ENCODE measurements around the gene SLC24A4. TPM values are rescaled to one million over a fixed set of nuclear protein-coding genes. Genes with fewer than 3 reads are reported as not detected.
A peak's percentile ranks its signal among the peaks of the same experiment; 100 is the strongest.

The SLC24A4 gene
- total and polyA plus RNA-seq, 4 donors = 0.47 to 2.4 (median 1.0) TPM

- Histone ChIP-seq H3K9me3 (ENCODE audit: control insufficient read depth in 4 of 4, insufficient read depth in 3 of 4, low read length in 3 of 4) (peaks cover 0 to 11% (median 0%) of the 10 kb centered on the region in 4 donors), H3K4me3 (no peak overlapping the region), H3K36me3 (ENCODE audit: control insufficient read depth in 4 of 4, insufficient read depth in 4 of 4, low read length in 4 of 4) (no peaks in the 10 kb centered on the region), H3K27me3 (ENCODE audit: control insufficient read depth in 3 of 3, insufficient read depth in 3 of 3, low read length in 2 of 3) (no peaks in the 10 kb centered on the region), H3K27ac (ENCODE audit: low read depth in 1 of 2, low read length in 1 of 2) (no peak overlapping the region), H3K9ac (ENCODE audit: insufficient read depth in 1 of 2, low read length in 2 of 2) (no peak overlapping the region), H3K4me1 (ENCODE audit: control insufficient read depth in 5 of 5, insufficient read depth in 5 of 5, low read length in 5 of 5) (peaks cover 0 to 6% (median 3%) of the 10 kb centered on the region in 5 donors)
- TF ChIP-seq CTCF (IDR thresholded peaks at IDR 0.05; ENCODE audit: control extremely low read depth, extremely low read depth) = no peak
- WGBS, 2 donors = 68 to 71% methylated on average over 1 of the region's 1 CpG
- no peak for DNase-seq
- ATAC-seq (ENCODE audit: insufficient read depth, low FRiP score) = no peak
Observed at GRCh38 chr14:92404421-92404820, 81.5 kb downstream of the SLC24A4 start.

DNA sequence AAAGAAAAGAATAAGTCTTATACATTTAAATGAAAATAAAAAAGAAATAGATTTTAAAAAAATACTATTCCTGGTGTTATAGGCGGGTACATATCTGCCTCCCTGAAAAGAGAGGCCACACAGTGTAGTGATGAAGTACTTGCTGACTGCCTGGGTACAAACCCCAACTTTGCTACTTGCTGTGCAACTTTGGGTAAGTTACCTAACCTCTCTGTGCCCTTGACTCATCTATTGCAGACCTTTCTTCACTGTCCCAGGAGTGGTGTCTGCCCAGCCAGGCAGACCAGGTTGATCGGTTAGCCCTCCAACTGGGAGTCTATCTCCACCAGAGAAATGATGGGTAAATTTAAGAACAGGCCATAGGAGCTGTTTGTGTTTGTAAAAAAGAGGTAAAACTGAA, 82.0 kb downstream of the SLC24A4 start:
- 93 to 96% methylated on average over 2 of the region's 2 CpGs for WGBS, 2 donors
- H3K4me3 ChIP-seq = no peak overlapping the region
- no peak overlapping the region for H3K9ac ChIP-seq (ENCODE audit: insufficient read depth in 1 of 2, low read length in 2 of 2)
- H3K27me3 ChIP-seq (ENCODE audit: control insufficient read depth in 3 of 3, insufficient read depth in 3 of 3, low read length in 2 of 3) = no peaks in the 10 kb centered on the region
- DNase-seq = no peak
- H3K4me1 ChIP-seq (ENCODE audit: control insufficient read depth in 5 of 5, insufficient read depth in 5 of 5, low read length in 5 of 5) = peaks cover 0 to 6% (median 3%) of the 10 kb centered on the region in 5 donors
- TF ChIP-seq CTCF (IDR thresholded peaks at IDR 0.05; ENCODE audit: control extremely low read depth, extremely low read depth) = no peak
- no peak for ATAC-seq (ENCODE audit: insufficient read depth, low FRiP score)
- no peaks in the 10 kb centered on the region for H3K36me3 ChIP-seq (ENCODE audit: control insufficient read depth in 4 of 4, insufficient read depth in 4 of 4, low read length in 4 of 4)
- H3K27ac ChIP-seq (ENCODE audit: low read depth in 1 of 2, low read length in 1 of 2) = no peak overlapping the region
- H3K9me3 ChIP-seq (ENCODE audit: control insufficient read depth in 4 of 4, insufficient read depth in 3 of 4, low read length in 3 of 4) = peaks cover 0 to 11% (median 0%) of the 10 kb centered on the region in 4 donors

DNA sequence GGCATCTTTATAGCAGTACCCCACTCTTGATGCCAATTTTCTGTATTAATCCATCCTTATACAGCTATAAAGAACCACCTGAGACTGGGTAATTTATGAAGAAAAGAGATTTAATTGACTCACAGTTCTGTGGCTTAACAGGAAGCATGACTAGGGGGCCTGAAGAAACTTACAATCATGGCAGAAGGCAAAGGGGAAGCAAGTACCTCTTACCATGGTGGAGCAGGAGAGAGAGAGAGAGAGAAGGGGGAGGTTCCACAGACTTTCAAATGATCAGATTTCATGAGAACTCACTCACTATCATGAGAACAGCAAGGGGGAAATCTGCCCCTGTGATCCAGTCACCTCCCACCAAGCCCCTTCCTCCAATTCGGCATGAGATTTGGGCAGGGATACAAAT, 84.4 kb downstream of the SLC24A4 start:
- DNase-seq = no peak
- no peak overlapping the region for H3K4me3 ChIP-seq
- peaks cover 0 to 6% (median 3%) of the 10 kb centered on the region in 5 donors for H3K4me1 ChIP-seq (ENCODE audit: control insufficient read depth in 5 of 5, insufficient read depth in 5 of 5, low read length in 5 of 5)
- WGBS, 2 donors = 65 to 78% methylated on average over 1 of the region's 1 CpG
- H3K27me3 ChIP-seq (ENCODE audit: control insufficient read depth in 3 of 3, insufficient read depth in 3 of 3, low read length in 2 of 3) = no peaks in the 10 kb centered on the region
- no peak for TF ChIP-seq CTCF (IDR thresholded peaks at IDR 0.05; ENCODE audit: control extremely low read depth, extremely low read depth)
- H3K36me3 ChIP-seq (ENCODE audit: control insufficient read depth in 4 of 4, insufficient read depth in 4 of 4, low read length in 4 of 4) = no peaks in the 10 kb centered on the region
- ATAC-seq (ENCODE audit: insufficient read depth, low FRiP score) = no peak
- peak overlapping the region in 1 of 2 donors; percentile 37 for H3K27ac ChIP-seq (ENCODE audit: low read depth in 1 of 2, low read length in 1 of 2)
- H3K9me3 ChIP-seq (ENCODE audit: control insufficient read depth in 4 of 4, insufficient read depth in 3 of 4, low read length in 3 of 4) = peaks cover 0 to 11% (median 0%) of the 10 kb centered on the region in 4 donors
- no peak overlapping the region for H3K9ac ChIP-seq (ENCODE audit: insufficient read depth in 1 of 2, low read length in 2 of 2)

GRCh38 chr14:92409043-92409442, 86.1 kb downstream of the SLC24A4 start:
- peaks cover 0 to 6% (median 3%) of the 10 kb centered on the region in 5 donors for H3K4me1 ChIP-seq (ENCODE audit: control insufficient read depth in 5 of 5, insufficient read depth in 5 of 5, low read length in 5 of 5)
- H3K27me3 ChIP-seq (ENCODE audit: control insufficient read depth in 3 of 3, insufficient read depth in 3 of 3, low read length in 2 of 3) = no peaks in the 10 kb centered on the region
- H3K9me3 ChIP-seq (ENCODE audit: control insufficient read depth in 4 of 4, insufficient read depth in 3 of 4, low read length in 3 of 4) = peaks cover 0 to 5% (median 0%) of the 10 kb centered on the region in 4 donors
- no peaks in the 10 kb centered on the region for H3K36me3 ChIP-seq (ENCODE audit: control insufficient read depth in 4 of 4, insufficient read depth in 4 of 4, low read length in 4 of 4)
- DNase-seq (peak in 2 of 3 donors; percentile 28 to 61), ATAC-seq (ENCODE audit: insufficient read depth, low FRiP score) (no peak)
- H3K4me3 ChIP-seq = no peak overlapping the region
- H3K27ac ChIP-seq (ENCODE audit: low read depth in 1 of 2, low read length in 1 of 2) = peak overlapping the region in 1 of 2 donors; percentile 66
- no peak for TF ChIP-seq CTCF (IDR thresholded peaks at IDR 0.05; ENCODE audit: control extremely low read depth, extremely low read depth)
- 56 to 60% methylated on average over 6 of the region's 6 CpGs for WGBS, 2 donors
- no peak overlapping the region for H3K9ac ChIP-seq (ENCODE audit: insufficient read depth in 1 of 2, low read length in 2 of 2)

Measured in lung (tissue), 12 donors.